ENCODE measurements around the gene C1GALT1C1L.

GRCh38 chr2:43631618-43632317 lies 44.5 kb downstream of the C1GALT1C1L start:
- no peak for TF ChIP-seq SREBF2 (IDR thresholded peaks at IDR 0.05)
- no peak for TF ChIP-seq CTCF (IDR thresholded peaks at IDR 0.05)
- TF ChIP-seq MAFK (IDR thresholded peaks at IDR 0.05; ENCODE audit: partially characterized antibody), result no peak
